Astrocyte of the spinal cord (primary cell): ENCODE data around the gene UBE3D.

Source experiments
- DNase-seq: peaks from one replicate; pipeline ENCODE4 v3.0.0; 2011; ENCODE audit warnings: low read depth, low spot score
- H3K4me3 ChIP-seq: 2 replicates; pipeline ENCODE4 v1.5.1; 2011; ENCODE audit warnings: low read depth, mild to moderate bottlenecking, low read length, moderate library complexity
- in situ Hi-C: cut with HindIII; loops from 2 replicates; pipeline ENCODE4 v1.10.0; 2017; ENCODE audit warnings: low sequenced_read_pairs
- TF ChIP-seq, protein P1 (sequence below): IDR thresholded peaks from 2 replicates; pipeline ENCODE4 v1.5.1; 2012; ENCODE audit warnings: low read depth, mild to moderate bottlenecking, low read length, inconsistent platforms

The UBE3D gene

DNA sequence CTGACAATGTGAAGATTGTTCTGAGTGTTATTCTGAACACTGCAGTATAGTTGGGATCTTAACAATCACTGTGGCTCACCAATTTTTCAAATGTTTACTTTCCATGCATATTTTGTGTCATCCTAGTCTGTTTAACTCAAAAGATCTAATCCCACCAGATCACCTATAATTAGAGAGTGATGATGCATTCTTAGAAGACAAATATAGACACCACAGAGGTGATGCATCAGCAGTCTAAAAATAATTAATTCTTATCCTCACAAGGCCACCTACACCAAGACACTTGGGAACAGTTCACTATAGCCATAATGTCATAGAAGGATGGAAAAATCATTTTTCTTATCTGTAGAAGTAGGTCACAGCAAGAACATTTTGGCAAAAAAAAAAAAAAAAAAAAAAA lies 154.8 kb downstream of the UBE3D start:
- TF ChIP-seq, protein P1, sequence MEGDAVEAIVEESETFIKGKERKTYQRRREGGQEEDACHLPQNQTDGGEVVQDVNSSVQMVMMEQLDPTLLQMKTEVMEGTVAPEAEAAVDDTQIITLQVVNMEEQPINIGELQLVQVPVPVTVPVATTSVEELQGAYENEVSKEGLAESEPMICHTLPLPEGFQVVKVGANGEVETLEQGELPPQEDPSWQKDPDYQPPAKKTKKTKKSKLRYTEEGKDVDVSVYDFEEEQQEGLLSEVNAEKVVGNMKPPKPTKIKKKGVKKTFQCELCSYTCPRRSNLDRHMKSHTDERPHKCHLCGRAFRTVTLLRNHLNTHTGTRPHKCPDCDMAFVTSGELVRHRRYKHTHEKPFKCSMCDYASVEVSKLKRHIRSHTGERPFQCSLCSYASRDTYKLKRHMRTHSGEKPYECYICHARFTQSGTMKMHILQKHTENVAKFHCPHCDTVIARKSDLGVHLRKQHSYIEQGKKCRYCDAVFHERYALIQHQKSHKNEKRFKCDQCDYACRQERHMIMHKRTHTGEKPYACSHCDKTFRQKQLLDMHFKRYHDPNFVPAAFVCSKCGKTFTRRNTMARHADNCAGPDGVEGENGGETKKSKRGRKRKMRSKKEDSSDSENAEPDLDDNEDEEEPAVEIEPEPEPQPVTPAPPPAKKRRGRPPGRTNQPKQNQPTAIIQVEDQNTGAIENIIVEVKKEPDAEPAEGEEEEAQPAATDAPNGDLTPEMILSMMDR = no peak
- DNase-seq = no peak
- no peak overlapping the region for H3K4me3 ChIP-seq
- in situ Hi-C loops = no loop called here

DNA sequence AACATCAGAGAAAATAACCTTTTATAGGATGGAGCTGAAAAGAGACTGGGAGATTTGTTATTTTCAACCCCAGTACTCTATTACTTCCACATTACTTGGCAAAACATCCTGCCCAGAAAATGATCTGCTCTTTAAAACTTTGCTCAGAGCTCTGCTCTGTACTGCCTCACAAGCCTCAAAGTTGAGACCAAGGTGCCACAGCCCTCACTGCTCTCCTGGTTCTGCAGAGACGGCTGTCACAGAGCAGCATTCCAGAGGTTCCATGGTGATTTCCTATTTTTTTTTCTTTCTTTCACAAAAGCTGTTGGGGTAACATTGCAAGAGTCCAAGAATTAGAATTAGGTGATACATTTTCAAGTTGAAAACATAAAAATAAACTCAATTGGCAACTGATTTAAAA lies 155.2 kb downstream of the UBE3D start:
- TF ChIP-seq, protein P1 = no peak
- H3K4me3 ChIP-seq = no peak overlapping the region
- in situ Hi-C loops = no loop called here
- no peak for DNase-seq

DNA sequence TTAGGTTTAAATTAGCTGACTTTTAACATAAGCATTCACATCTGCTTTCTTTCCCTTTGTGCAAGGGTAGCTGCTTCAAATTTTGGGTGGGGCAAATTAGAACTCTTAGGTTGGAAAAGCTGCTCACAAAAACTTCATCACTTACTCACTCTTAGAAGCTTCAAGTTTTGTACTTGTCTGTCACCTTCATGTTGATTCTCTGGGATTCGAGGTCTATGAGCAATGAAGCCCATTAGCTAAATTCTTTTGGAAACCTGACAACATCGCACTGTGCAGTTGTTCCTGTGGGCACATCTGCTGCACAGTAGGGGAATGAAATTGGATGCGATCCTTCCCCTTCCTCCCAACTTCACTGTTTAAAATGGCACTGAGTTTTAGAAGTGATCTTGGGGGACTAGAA lies 156.1 kb downstream of the UBE3D start:
- in situ Hi-C loops = no loop called here
- peak; percentile 51 for DNase-seq
- TF ChIP-seq, protein P1 = no peak

DNA sequence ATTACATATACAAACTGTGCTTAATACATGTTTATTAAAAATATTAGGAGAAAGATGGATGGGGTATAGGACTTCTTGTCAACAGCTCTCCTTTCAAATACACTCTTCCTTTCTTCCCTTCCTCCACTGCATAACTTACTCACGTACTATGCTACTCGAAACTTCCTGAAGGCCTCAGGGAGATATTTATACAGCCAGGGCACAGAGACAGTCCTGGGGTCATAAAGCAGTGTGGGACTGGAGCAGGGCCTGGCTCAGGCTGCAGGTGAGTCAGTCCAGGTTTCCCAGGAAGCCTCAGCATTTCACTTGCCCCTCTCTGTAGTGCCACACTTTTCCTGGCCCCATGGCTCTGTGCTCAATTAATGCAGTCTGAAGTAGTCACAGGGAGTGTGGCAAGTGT lies 157.0 kb downstream of the UBE3D start:
- DNase-seq = no peak
- in situ Hi-C loops = no loop called here
- H3K4me3 ChIP-seq = no peak overlapping the region
- TF ChIP-seq, protein P1 = no peak

More for the DNA sequence above, 156.1 kb downstream of the UBE3D start:
- no peak overlapping the region for H3K4me3 ChIP-seq

DNA sequence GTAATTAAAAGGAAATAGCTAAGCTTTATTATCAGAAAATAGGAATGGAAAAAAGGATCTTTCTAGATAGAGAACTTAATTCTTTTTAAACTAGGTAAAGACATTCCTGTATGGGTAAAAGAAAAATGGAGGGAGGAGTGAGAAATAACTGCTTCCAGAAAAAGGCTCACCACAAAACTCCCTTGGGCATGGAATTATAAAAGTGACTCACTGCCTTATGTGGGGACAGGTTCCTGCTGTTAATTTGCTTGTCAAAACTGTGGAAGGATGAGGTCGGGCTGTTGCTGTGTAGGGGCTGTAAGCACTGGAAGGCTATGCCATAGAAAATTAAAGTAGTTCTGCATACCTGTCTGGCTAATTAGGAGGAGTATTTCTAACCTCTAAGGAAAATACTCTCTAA lies 158.7 kb downstream of the UBE3D start:
- TF ChIP-seq, protein P1 = no peak
- in situ Hi-C loops = no loop called here
- peak; percentile 68 for DNase-seq
- no peak overlapping the region for H3K4me3 ChIP-seq

DNA sequence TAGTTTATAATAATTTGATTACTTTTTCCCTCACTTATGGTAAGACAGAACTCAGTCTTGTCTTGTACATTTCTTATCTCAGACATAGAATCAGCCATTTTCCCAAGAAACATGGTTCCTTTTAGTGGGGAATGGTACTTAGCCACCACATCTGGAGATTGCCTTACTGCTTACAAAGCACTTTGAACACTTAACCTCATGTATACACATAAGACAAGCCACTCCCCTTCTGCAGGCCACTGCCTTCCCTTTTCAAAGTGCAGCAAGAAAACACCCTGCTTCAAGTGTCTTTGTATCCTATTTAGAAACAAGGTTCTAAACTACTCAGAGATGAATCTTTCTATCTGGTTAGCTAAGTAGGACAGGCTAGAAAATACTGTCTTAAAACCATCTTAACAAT lies 159.2 kb downstream of the UBE3D start:
- H3K4me3 ChIP-seq = no peak overlapping the region
- DNase-seq = peak; percentile 50
- TF ChIP-seq, protein P1 = no peak
- in situ Hi-C loops = no loop called here

DNA sequence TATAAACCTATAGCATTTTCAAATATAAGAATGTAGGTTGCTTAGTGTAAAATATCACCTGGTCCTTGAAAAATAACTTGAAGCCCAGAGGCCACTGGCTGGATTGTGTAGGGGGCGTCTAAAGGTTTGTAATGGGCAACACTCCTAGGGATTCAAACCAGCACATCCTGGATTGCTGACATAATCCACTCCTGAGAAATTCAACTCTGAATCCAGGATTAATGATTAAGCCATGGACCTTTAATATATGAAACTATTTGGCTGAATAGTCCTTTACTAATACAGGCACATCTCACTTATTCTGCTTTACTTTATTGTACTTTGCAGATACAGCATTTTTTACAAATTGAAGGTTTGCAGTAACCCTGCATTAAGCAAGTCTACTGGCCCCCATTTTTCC lies 160.8 kb downstream of the UBE3D start:
- TF ChIP-seq, protein P1 = no peak
- in situ Hi-C loops = no loop called here
- no peak for DNase-seq
- H3K4me3 ChIP-seq = no peak overlapping the region
